GM12878 (cell line): ENCODE results near the gene ATP2B1. TPM values are rescaled to one million over a fixed set of nuclear protein-coding genes. Genes with fewer than 3 reads are reported as not detected.

ENCODE experiments used
- ATAC-seq: fragments of 200-7000 bp; cut with Tn5 transposase; 3 replicates; pipeline ENCODE4 v1.9.1; 2020; ENCODE audit warnings: mild to moderate bottlenecking, moderate library complexity
- BruUV-seq: library from RNA; stranded (reverse); fragments of 400-500 nt; replicated peaks from 2 replicates; lab custom pipeline; 2021; lab: Mats Ljungman, UMichigan
- CTCF ChIA-PET: fragments of 300-600 bp; sonication (Branson Sonifier 250); formaldehyde crosslinking; extraction: SDS; loops from one replicate; lab custom pipeline; 2021; ENCODE audit warnings: inconsistent platforms; lab: Yijun Ruan, JAX
- POLR2A ChIA-PET: fragments of 350-600 bp; formaldehyde crosslinking; extraction: SDS; loops from one replicate; lab custom pipeline; 2021; ENCODE audit warnings: inconsistent platforms; lab: Charles Lee
- RAD21 ChIA-PET: fragments of 300-600 bp; sonication (Branson Sonifier 250); formaldehyde crosslinking; loops from one replicate; lab custom pipeline; 2023; ENCODE audit warnings: antibody characterized with exemption; ENCODE audit not compliant: unreplicated experiment; lab: Charles Lee
- SMC1A ChIA-PET: fragments of 300-600 bp; sonication (Branson Sonifier 250); formaldehyde crosslinking; loops from one replicate; lab custom pipeline; 2023; ENCODE audit not compliant: unreplicated experiment, uncharacterized antibody; lab: Charles Lee
- DNase-seq: peaks from one replicate; pipeline ENCODE4 v3.0.0-alpha.2; 2011; ENCODE audit warnings: low read depth, low spot score
- FAIRE-seq: peaks from 3 replicates; lab custom pipeline; 2011; peaks lifted over from hg19 to GRCh38; lab: Jason Lieb, UNC
- H2AFZ ChIP-seq: 2 replicates; pipeline ENCODE4 v1.6.0; 2011; ENCODE audit warnings: low read depth, low read length, control low read depth; ENCODE audit not compliant: control insufficient read depth
- H3K27ac ChIP-seq: 2 replicates; pipeline ENCODE4 v1.5.1; 2011; ENCODE audit warnings: control low read depth; ENCODE audit not compliant: control insufficient read depth, insufficient read depth
- H3K27me3 ChIP-seq, 2 experiments: replicated peaks in 1 of 2; 2 replicates each; pipeline versions ENCODE4 v1.6.0 to v1.6.1; 2011; ENCODE audit warnings: low read length in 1 of 2; ENCODE audit not compliant: control insufficient read depth in 2 of 2, insufficient read depth in 2 of 2
- H3K36me3 ChIP-seq, 2 experiments: 2 replicates each; pipeline ENCODE4 v1.5.1; 2011; ENCODE audit warnings: low read length in 1 of 2; ENCODE audit not compliant: control insufficient read depth in 2 of 2, insufficient read depth in 2 of 2
- H3K4me1 ChIP-seq: 2 replicates; pipeline ENCODE4 v1.6.1; 2011; ENCODE audit warnings: mild to moderate bottlenecking, low read length, moderate library complexity, mixed read lengths; ENCODE audit not compliant: control insufficient read depth, insufficient read depth
- H3K4me2 ChIP-seq: 2 replicates; pipeline ENCODE4 v1.6.0; 2011; ENCODE audit warnings: control low read depth; ENCODE audit not compliant: control insufficient read depth, insufficient read depth
- H3K4me3 ChIP-seq: fragments of 200-600 bp; sonication (generic); 2 replicates; pipeline ENCODE4 v1.5.1; 2016
- H3K79me2 ChIP-seq: 2 replicates; pipeline ENCODE4 v1.6.0; 2011; ENCODE audit warnings: low read length; ENCODE audit not compliant: control insufficient read depth, insufficient read depth
- H3K9ac ChIP-seq: 2 replicates; pipeline ENCODE4 v1.8.0; 2011; ENCODE audit warnings: low read length, control low read depth, mixed read lengths; ENCODE audit not compliant: control insufficient read depth, insufficient read depth
- H3K9me3 ChIP-seq: replicated peaks from 3 replicates; pipeline ENCODE4 v1.5.1; 2011; ENCODE audit warnings: mild to moderate bottlenecking, low read length; ENCODE audit not compliant: control insufficient read depth, insufficient read depth
- H4K20me1 ChIP-seq: 2 replicates; pipeline ENCODE4 v1.6.0; 2011; ENCODE audit not compliant: control insufficient read depth, insufficient read depth
- CBX3 ChIP-seq: fragments of 200-600 bp; sonication (generic); IDR thresholded peaks from 2 replicates; pipeline ENCODE4 v1.6.1; 2016; ENCODE audit warnings: low read depth, borderline replicate concordance
- CREB1 ChIP-seq: IDR thresholded peaks from 2 replicates; pipeline ENCODE4 v1.6.1; 2012; ENCODE audit warnings: low read depth, mild to moderate bottlenecking, inconsistent platforms
- HDAC2 ChIP-seq: fragments of 200-600 bp; sonication (generic); IDR thresholded peaks from 2 replicates; pipeline ENCODE4 v1.6.1; 2017
- MTA3 ChIP-seq: IDR thresholded peaks from 2 replicates; pipeline ENCODE4 v1.6.1; 2012; ENCODE audit warnings: low read length, inconsistent platforms, borderline replicate concordance
- POLR2A ChIP-seq: IDR thresholded peaks from 2 replicates; pipeline ENCODE4 v1.6.1; 2011; ENCODE audit warnings: low read depth, mild to moderate bottlenecking, low read length
- POU2F2 ChIP-seq: IDR thresholded peaks from 3 replicates; pipeline ENCODE4 v1.6.1; 2011; ENCODE audit warnings: low read depth, mild to moderate bottlenecking, low read length, borderline replicate concordance
- RB1 ChIP-seq: fragments of 450-650 bp; formaldehyde crosslinking; IDR thresholded peaks from 2 replicates; pipeline ENCODE4 v1.6.1; 2017; ENCODE audit warnings: mild to moderate bottlenecking, borderline replicate concordance
- RUNX3 ChIP-seq: IDR thresholded peaks from 2 replicates; pipeline ENCODE4 v1.6.1; 2012; ENCODE audit warnings: low read length, inconsistent platforms
- SIN3A ChIP-seq: IDR thresholded peaks from 2 replicates; pipeline ENCODE4 v1.6.1; 2012; ENCODE audit warnings: low read depth, low read length, improper control_type of control experiment
- STAT3 ChIP-seq: IDR thresholded peaks from 2 replicates; pipeline ENCODE4 v1.6.1; 2011; ENCODE audit warnings: low read depth, low read length, improper control_type of control experiment
- WRNIP1 ChIP-seq: IDR thresholded peaks from 2 replicates; pipeline ENCODE4 v1.6.1; 2011; ENCODE audit warnings: low read depth, low read length, improper control_type of control experiment, borderline replicate concordance
- WGBS: methylation state at CpG from one replicate; pipeline ENCODE4 v1.1.6; 2016; ENCODE audit warnings: low lambda C conversion rate; ENCODE audit not compliant: insufficient replicate concordance, insufficient coverage; ENCODE audit errors: missing lambda C conversion rate; 5-methylcytosine and 5-hydroxymethylcytosine counted together
- in situ Hi-C: fragments of 300-500 bp; cut with MboI; formaldehyde crosslinking; loops from 9 replicates; pipeline ENCODE4 v1.14.3; 2018; ENCODE audit warnings: mixed read lengths
- intact Hi-C: fragments of 100-400 bp; cut with micrococcal nuclease; formaldehyde crosslinking; loops from one replicate; pipeline ENCODE4 v1.14.2; 2022; ENCODE audit not compliant: unreplicated experiment
- polyA plus RNA-seq, 11 experiments: library from polyadenylated mRNA; depleted of rRNA in 4 of 11; unstranded in 6 of 11; stranded (reverse) in 5 of 11; fragments of >200 nt; fragmentation: Nextera tagmentation in 4 of 11; fragmentation: Illumina TruSeq in 1 of 11; extraction: Ambion mirVana in 4 of 11; extraction: Trizol in 1 of 11; gene quantifications; 1 replicate in 1 of 11; 2 replicates in 10 of 11; pipeline versions ENCODE4 v1.2.1 to v1.2.3, GENCODE V29; 2011 to 2016; ENCODE audit warnings: inconsistent platforms in 2 of 11, missing spikeins in 2 of 11, low read depth in 1 of 11
- total RNA-seq, 4 experiments: library from RNA; depleted of rRNA in 3 of 4; stranded (reverse); fragments of >200 nt in 3 of 4; fragmentation: Illumina TruSeq in 1 of 4; extraction: Trizol in 1 of 4; gene quantifications; 2 replicates each; pipeline versions ENCODE4 v1.2.1 to v1.2.3, GENCODE V29; 2013 to 2021
- TF ChIP-seq, protein P1 (sequence below): IDR thresholded peaks from 2 replicates; pipeline ENCODE4 v1.6.1; 2012; ENCODE audit warnings: mild to moderate bottlenecking, low read depth, low read length
- TF ChIP-seq, protein P2 (sequence below), 3 experiments: IDR thresholded peaks in 2 of 3; conservative IDR thresholded peaks in 1 of 3; 2 replicates each; pipeline ENCODE4 v1.5.1; 2011; ENCODE audit warnings: low read depth in 3 of 3, low read length in 3 of 3, mild to moderate bottlenecking in 3 of 3, control low read depth in 2 of 3, moderate library complexity in 2 of 3, inconsistent platforms in 1 of 3, mixed read lengths in 1 of 3; ENCODE audit not compliant: control insufficient read depth in 2 of 3, insufficient read depth in 1 of 3; ENCODE audit errors: extremely low read depth in 1 of 3
- TF ChIP-seq, protein P3 (sequence below): fragments of 450-650 bp; IDR thresholded peaks from 2 replicates; pipeline ENCODE4 v1.6.1; 2017; ENCODE audit warnings: mild to moderate bottlenecking

ATP2B1 gene
- total and polyA plus RNA-seq, 10 of the 15 experiments (the other 5 are each of a cell fraction or from before 2014, with no cell fraction given), result 15.9 to 67.8 (median 48.5) TPM

DNA sequence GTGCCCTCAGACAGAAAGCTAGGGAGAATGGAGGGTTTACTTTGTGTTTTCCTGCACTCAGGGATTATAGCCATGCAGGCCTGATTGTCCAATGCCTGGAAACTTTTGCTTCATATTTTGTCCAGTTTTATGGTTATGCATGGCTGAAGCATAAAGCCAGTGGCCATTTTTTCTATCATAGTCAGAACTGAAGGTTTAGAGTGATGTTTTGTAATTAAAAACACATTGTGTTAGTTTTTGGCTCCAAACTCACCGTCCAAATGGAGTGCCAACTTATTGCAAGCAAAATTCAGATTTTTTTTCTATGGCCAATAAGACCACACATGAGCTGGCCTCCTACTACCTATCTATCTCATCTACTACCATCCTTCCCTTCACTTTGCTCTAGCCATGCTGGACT is 40.2 kb upstream of the ATP2B1 start (continued):
- TF ChIP-seq CREB1, result no peak
- TF ChIP-seq, protein P1, sequence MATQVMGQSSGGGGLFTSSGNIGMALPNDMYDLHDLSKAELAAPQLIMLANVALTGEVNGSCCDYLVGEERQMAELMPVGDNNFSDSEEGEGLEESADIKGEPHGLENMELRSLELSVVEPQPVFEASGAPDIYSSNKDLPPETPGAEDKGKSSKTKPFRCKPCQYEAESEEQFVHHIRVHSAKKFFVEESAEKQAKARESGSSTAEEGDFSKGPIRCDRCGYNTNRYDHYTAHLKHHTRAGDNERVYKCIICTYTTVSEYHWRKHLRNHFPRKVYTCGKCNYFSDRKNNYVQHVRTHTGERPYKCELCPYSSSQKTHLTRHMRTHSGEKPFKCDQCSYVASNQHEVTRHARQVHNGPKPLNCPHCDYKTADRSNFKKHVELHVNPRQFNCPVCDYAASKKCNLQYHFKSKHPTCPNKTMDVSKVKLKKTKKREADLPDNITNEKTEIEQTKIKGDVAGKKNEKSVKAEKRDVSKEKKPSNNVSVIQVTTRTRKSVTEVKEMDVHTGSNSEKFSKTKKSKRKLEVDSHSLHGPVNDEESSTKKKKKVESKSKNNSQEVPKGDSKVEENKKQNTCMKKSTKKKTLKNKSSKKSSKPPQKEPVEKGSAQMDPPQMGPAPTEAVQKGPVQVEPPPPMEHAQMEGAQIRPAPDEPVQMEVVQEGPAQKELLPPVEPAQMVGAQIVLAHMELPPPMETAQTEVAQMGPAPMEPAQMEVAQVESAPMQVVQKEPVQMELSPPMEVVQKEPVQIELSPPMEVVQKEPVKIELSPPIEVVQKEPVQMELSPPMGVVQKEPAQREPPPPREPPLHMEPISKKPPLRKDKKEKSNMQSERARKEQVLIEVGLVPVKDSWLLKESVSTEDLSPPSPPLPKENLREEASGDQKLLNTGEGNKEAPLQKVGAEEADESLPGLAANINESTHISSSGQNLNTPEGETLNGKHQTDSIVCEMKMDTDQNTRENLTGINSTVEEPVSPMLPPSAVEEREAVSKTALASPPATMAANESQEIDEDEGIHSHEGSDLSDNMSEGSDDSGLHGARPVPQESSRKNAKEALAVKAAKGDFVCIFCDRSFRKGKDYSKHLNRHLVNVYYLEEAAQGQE, result no peak
- TF ChIP-seq, protein P2, sequence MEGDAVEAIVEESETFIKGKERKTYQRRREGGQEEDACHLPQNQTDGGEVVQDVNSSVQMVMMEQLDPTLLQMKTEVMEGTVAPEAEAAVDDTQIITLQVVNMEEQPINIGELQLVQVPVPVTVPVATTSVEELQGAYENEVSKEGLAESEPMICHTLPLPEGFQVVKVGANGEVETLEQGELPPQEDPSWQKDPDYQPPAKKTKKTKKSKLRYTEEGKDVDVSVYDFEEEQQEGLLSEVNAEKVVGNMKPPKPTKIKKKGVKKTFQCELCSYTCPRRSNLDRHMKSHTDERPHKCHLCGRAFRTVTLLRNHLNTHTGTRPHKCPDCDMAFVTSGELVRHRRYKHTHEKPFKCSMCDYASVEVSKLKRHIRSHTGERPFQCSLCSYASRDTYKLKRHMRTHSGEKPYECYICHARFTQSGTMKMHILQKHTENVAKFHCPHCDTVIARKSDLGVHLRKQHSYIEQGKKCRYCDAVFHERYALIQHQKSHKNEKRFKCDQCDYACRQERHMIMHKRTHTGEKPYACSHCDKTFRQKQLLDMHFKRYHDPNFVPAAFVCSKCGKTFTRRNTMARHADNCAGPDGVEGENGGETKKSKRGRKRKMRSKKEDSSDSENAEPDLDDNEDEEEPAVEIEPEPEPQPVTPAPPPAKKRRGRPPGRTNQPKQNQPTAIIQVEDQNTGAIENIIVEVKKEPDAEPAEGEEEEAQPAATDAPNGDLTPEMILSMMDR (IDR thresholded peaks at IDR 0.05 in 2 of 3, conservative IDR thresholded peaks at IDR 0.05 in 1 of 3; ENCODE audit: control insufficient read depth in 2 of 3, extremely low read depth in 1 of 3, insufficient read depth in 1 of 3, low read depth in 3 of 3, low read length in 3 of 3), result no peak
- TF ChIP-seq, all 136 proteins: peak for 0

DNA sequence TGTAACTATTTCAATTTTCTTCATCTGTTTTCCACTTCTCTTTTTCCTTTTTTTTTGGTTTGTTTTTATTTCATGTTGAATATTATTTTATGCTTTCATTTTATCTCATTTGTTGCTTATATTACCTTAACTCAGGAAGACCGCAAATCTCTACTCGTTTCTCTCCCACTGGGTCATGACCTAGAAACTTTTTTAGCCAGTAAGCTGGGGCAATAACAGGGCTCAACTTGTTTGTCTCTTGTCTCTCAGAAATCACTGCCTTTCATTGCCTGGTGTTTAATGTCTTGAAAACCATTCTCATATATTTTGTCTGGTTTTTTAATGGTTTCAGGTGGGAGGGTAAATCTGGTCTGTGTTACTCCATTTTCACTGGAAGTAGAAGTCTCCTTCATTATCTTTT is 36.6 kb upstream of the ATP2B1 start:
- Histone ChIP-seq H3K9me3 (no peaks in the 10 kb centered on the region; the same call in 1 of the 3 replicates), H3K79me2 (no peaks in the 10 kb centered on the region), H3K9ac (no peak overlapping the region), H3K4me2 (no peak overlapping the region), H3K27me3 (no peaks in the 10 kb centered on the region), H4K20me1 (no peaks in the 10 kb centered on the region), H3K4me3 (no peak overlapping the region), H3K36me3 (no peaks in the 10 kb centered on the region), H3K27ac (no peak overlapping the region), H2AFZ (no peak overlapping the region), H3K4me1 (no peaks in the 10 kb centered on the region)
- ATAC-seq (no peak), FAIRE-seq (no peak), DNase-seq (no peak)
- in situ Hi-C loops (no loop called here), intact Hi-C loops (no loop called here)
- SMC1A ChIA-PET, result interaction anchor here (1.2 to 1.4 kb wide), 3 partner anchors 10 to 38 kb away, joined by 3 to 4 read pairs (median 4); no protein-coding TSS in a partner anchor
- CTCF ChIA-PET, result no interaction called here
- 75% methylated on average over 2 of the region's 2 CpGs for WGBS
- RAD21 ChIA-PET, result no interaction called here
- BruUV-seq, result no TSS peak
- POLR2A ChIA-PET, result no interaction called here
- no peak for TF ChIP-seq POLR2A
- TF ChIP-seq STAT3, result no peak
- no peak for TF ChIP-seq WRNIP1
- no peak for TF ChIP-seq SIN3A
- TF ChIP-seq POU2F2, result no peak
- TF ChIP-seq RB1, result no peak
- TF ChIP-seq RUNX3, result no peak
- no peak for TF ChIP-seq CBX3
- TF ChIP-seq, protein P3, sequence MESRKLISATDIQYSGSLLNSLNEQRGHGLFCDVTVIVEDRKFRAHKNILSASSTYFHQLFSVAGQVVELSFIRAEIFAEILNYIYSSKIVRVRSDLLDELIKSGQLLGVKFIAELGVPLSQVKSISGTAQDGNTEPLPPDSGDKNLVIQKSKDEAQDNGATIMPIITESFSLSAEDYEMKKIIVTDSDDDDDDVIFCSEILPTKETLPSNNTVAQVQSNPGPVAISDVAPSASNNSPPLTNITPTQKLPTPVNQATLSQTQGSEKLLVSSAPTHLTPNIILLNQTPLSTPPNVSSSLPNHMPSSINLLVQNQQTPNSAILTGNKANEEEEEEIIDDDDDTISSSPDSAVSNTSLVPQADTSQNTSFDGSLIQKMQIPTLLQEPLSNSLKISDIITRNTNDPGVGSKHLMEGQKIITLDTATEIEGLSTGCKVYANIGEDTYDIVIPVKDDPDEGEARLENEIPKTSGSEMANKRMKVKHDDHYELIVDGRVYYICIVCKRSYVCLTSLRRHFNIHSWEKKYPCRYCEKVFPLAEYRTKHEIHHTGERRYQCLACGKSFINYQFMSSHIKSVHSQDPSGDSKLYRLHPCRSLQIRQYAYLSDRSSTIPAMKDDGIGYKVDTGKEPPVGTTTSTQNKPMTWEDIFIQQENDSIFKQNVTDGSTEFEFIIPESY, result no peak
- no peak for TF ChIP-seq MTA3
- TF ChIP-seq HDAC2, result no peak
